Measurements from ENCODE around the gene RRM1. TPM values are rescaled to one million over a fixed set of nuclear protein-coding genes. Genes with fewer than 3 reads are reported as not detected.
"Not testable (repeated sequence)": the region's sequence is repeated elsewhere in the genome, so short reads cannot be mapped to it uniquely, and the experiment has no call there.

The RRM1 gene
- total RNA-seq, 1 donor: 158 TPM

DNA sequence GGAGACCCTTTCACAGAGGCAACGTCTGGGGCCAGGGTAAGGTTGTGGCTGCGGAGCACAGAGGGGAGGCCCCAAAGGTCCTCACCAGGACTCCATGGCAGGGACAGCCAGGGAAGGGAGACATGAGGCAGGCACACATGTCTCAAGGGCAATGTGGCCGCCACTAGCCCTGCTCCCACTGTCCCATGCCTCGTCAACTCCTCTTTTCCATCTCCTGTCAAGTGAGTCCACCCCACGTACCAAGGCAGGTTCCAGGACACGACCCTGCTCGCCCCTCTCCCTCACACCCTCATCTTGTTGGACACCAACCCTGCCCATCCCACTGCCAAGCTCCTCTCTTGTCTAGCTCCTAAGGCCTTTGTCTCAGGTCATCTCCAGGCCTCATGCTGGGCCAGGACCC is 73.2 kb downstream of the RRM1 start:
- TF ChIP-seq, protein P1, sequence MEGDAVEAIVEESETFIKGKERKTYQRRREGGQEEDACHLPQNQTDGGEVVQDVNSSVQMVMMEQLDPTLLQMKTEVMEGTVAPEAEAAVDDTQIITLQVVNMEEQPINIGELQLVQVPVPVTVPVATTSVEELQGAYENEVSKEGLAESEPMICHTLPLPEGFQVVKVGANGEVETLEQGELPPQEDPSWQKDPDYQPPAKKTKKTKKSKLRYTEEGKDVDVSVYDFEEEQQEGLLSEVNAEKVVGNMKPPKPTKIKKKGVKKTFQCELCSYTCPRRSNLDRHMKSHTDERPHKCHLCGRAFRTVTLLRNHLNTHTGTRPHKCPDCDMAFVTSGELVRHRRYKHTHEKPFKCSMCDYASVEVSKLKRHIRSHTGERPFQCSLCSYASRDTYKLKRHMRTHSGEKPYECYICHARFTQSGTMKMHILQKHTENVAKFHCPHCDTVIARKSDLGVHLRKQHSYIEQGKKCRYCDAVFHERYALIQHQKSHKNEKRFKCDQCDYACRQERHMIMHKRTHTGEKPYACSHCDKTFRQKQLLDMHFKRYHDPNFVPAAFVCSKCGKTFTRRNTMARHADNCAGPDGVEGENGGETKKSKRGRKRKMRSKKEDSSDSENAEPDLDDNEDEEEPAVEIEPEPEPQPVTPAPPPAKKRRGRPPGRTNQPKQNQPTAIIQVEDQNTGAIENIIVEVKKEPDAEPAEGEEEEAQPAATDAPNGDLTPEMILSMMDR (IDR thresholded peaks at IDR 0.05; ENCODE audit: insufficient read depth, low read length): no peak
- H3K4me3 ChIP-seq (ENCODE audit: low read depth, low read length): no peak overlapping the region
- DNase-seq (ENCODE audit: low read depth): no peak

DNA sequence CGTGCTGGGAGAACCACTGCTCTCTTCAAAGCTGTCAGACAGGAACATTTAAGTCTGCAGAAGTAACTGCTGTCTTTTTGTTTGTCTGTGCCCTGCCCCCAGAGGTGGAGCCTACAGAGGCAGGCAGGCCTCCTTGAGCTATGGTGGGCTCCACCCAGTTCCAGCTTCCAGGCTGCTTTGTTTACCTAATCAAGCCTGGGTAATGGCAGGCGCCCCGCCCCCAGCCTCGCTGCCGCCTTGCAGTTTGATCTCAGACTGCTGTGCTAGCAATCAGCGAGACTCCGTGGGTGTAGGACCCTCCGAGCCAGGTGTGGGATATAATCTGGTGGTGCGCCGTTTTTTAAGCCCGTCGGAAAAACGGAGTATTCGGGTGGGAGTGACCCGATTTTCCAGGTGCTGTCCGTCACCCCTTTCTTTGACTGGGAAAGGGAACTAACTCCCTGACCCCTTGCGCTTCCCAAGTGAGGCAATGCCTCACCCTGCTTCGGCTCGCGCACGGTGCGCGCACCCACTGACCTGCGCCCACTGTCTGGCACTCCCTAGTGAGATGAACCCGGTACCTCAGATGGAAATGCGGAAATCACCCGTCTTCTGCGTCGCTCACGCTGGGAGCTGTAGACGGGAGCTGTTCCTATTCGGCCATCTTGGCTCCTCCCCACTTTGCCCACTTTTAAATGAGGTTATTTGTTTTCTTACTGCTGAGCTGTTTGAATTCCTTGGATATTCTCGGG is 81.2 kb downstream of the RRM1 start:
- DNase-seq (ENCODE audit: low read depth); H3K4me3 ChIP-seq (ENCODE audit: low read depth, low read length): not testable (repeated sequence)

DNA sequence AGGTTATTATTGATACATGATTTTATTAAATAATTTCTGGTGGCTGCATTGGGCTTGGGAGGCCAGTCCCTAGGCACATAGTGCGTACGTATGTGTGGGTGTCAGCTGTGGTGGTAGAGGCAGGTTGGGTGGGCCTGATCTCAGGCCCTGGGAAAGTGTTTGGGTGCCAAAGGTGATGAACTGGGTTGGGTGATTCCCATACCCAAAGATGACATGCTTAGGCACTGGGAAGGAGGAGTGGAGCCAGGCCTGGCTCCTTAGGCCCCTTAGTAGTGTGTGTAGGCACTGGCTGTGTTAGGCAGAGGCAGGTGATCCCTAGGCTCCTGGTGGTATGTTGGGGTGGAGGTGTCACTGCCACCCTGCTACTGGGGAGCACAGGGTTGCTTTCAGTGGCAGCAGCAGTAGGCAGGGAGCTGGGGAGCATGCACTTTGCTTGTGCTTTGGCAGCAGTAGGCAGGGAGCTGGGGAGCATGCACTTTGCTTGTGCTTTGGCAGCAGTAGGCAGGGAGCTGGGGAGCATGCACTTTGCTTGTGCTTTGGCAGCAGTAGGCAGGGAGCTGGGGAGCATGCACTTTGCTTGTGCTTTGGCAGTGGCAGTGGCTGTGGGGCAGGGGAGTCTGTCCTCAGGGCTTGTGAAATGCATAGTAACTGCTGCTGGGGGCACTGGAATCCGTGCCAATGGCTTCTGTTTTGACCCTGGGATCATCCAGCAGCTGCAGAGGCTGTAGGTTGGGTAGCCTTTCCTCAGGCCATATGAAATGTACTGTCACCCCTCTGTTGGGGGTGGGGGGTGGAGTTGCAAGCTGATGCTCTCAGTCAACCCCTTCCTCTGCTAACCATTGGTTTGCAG is 84.4 kb downstream of the RRM1 start:
- H3K4me3 ChIP-seq (ENCODE audit: low read depth, low read length): no peak overlapping the region
- DNase-seq (ENCODE audit: low read depth): no peak
- TF ChIP-seq, protein P1 (IDR thresholded peaks at IDR 0.05; ENCODE audit: insufficient read depth, low read length): no peak

DNA sequence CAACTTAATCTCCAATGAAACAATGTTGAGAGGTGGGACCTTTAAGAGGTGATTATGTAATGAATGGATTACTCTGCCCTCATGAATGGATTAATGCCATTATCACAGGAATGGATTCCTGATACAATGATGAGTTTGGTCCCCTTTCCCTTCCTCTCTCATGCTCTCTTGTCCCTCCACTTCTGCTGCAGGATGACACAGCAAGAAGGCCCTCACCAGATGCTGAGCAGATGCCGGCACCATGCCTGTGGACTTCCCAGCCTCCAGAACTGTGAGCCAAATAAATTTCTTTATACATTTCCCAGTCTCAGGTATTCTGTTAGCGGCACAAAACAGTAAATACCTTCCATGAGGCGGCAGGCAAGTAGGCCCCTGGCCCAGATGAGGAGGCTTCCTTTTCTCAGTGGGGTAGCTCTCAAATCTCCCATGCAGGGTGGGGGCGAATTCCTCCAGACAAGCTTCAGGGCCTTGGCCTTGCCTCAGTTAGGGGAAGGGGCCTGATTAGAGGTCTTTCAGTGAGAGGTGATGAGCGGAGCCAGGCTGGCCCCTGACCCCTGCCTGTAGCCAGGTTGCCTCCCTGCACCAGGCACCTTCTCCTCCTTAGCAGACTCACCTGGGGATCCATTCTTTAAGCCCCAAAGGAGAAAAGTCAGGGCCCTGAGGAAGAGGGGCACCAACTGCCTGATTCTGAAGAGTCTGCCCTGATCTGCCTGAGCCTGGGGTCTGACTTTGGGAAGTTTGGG is 86.0 kb downstream of the RRM1 start:
- no peak for DNase-seq (ENCODE audit: low read depth)
- TF ChIP-seq, protein P1 (IDR thresholded peaks at IDR 0.05; ENCODE audit: insufficient read depth, low read length): no peak
- H3K4me3 ChIP-seq (ENCODE audit: low read depth, low read length): no peak overlapping the region

DNA sequence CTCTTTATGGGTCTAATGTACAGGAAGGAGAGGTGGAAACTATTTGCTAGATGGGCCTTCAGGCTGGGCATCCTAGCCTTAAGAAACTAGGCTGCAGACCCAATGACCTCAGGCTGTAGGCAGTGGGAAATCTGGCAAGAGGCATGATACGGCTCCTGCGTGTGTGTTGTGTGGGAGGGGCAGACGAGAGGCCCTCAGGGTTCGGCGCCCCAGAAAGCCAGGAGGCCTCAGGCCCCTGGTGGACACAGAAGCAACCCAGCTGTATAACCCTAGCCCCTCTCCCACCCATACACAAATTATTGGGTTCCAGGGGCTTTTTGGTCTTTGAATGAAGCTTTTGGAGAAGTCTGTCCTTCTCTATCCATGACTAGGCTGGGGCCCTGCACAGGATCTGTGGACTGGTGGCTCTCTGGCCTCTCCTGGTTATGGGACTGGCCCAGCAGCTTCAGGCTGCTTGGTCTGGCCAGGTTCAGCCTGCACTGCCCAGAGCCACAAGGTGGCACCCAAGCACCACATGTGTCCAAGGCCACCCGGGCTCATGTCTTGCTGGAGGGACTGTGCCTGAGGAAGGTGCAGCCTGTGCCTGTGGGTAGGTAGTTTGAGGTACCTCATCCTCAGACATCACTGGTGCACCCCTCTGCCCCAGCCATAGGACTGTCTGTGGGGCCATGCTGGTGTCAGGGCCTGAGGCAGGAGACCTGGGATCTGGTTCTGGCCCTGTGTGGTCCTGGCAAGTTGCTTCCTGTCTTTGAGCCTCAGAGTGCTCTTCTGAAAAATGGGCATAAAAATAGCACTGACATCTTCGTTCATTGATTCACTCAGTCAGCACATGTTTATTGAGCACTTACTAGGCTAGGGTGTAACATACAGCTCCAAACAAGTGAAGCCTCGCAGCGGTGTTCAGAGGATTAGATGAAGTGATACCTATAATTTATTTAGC is 87.5 kb downstream of the RRM1 start:
- no peak overlapping the region for H3K4me3 ChIP-seq (ENCODE audit: low read depth, low read length)
- peak; percentile 50 for DNase-seq (ENCODE audit: low read depth)
- TF ChIP-seq, protein P1 (IDR thresholded peaks at IDR 0.05; ENCODE audit: insufficient read depth, low read length): peak; percentile 76

DNA sequence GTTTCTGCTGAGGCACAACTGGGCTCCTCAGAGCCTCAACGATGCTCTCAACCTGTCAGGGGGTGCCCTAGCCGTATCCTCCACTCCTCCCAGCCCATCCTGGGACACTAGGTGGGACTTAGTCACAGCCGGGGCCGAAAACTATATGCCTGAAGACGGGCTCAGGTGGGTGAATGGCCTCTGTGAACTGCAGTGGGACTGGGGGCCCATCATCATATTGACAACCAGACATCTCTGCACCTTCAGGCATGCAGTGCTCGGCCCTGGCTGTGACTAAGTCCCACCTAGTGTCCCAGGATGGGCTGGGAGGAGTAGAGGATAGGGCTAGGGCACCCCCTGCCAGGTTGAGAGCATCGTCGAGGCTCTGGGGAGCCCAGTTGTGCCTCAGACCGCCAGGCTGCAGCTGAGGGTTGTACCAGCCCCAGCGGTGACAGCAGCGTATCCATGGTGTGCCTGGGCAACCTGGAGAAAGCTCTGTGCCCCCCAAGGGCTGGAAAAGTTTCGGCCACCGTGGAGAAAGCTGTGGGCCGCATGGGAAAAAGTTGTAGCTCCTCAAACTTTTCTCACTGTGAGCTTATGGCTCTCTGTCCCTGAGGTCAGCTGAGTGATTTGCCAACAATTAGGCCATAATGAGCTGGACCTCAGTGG is 88.9 kb downstream of the RRM1 start:
- no peak overlapping the region for H3K4me3 ChIP-seq (ENCODE audit: low read depth, low read length)
- DNase-seq (ENCODE audit: low read depth): no peak
- TF ChIP-seq, protein P1 (IDR thresholded peaks at IDR 0.05; ENCODE audit: insufficient read depth, low read length): no peak
